OCI-M2 (cell line): Measurements from ENCODE around the gene TMEM25.
"Not testable (repeated sequence)": the region's sequence is repeated elsewhere in the genome, so short reads cannot be mapped to it uniquely, and the experiment has no call there.

Experiments used
- DNase-seq: peaks from one replicate; lab custom pipeline; 2025; ENCODE audit not compliant: unreplicated experiment; lab: John Stamatoyannopoulos, UW

TMEM25 gene

DNA sequence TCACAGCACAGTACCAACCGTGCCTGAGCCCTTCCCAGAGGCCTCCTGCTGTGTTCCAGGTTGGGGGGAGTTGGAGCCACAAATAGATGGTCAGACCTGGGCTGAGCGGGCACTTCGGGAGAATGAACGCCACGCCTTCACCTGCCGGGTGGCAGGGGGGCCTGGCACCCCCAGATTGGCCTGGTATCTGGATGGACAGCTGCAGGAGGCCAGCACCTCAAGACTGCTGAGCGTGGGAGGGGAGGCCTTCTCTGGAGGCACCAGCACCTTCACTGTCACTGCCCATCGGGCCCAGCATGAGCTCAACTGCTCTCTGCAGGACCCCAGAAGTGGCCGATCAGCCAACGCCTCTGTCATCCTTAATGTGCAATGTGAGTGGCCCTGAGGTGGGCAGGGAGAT is 1.1 kb downstream of the TMEM25 start:
- DNase-seq, result no peak

DNA sequence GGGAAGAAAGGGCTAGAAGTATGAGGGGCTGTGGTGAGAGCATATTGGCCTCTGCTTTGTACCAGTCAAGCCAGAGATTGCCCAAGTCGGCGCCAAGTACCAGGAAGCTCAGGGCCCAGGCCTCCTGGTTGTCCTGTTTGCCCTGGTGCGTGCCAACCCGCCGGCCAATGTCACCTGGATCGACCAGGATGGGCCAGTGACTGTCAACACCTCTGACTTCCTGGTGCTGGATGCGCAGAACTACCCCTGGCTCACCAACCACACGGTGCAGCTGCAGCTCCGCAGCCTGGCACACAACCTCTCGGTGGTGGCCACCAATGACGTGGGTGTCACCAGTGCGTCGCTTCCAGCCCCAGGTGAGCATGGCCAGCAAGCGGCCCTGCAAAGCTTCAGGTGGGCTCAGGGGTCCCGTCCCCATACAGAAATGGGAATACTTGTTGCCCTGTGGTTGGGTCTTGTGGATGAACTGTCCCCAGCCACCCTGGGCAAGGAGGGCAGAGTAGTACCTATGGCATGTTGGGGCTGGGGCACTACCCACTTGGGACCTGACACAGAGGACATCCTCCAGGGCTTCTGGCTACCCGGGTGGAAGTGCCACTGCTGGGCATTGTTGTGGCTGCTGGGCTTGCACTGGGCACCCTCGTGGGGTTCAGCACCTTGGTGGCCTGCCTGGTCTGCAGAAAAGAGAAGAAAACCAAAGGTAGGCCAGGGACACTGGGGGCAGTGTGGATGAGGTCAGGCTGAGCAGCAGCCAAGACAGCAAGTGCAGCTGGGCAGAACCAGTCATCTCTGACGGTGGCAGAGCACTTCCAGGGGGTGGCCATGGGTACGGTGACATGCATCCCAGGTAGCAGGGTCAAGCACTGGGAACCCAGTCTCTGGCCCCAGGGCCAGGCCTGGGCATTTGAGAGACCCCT is 2.1 kb downstream of the TMEM25 start:
- no peak for DNase-seq

DNA sequence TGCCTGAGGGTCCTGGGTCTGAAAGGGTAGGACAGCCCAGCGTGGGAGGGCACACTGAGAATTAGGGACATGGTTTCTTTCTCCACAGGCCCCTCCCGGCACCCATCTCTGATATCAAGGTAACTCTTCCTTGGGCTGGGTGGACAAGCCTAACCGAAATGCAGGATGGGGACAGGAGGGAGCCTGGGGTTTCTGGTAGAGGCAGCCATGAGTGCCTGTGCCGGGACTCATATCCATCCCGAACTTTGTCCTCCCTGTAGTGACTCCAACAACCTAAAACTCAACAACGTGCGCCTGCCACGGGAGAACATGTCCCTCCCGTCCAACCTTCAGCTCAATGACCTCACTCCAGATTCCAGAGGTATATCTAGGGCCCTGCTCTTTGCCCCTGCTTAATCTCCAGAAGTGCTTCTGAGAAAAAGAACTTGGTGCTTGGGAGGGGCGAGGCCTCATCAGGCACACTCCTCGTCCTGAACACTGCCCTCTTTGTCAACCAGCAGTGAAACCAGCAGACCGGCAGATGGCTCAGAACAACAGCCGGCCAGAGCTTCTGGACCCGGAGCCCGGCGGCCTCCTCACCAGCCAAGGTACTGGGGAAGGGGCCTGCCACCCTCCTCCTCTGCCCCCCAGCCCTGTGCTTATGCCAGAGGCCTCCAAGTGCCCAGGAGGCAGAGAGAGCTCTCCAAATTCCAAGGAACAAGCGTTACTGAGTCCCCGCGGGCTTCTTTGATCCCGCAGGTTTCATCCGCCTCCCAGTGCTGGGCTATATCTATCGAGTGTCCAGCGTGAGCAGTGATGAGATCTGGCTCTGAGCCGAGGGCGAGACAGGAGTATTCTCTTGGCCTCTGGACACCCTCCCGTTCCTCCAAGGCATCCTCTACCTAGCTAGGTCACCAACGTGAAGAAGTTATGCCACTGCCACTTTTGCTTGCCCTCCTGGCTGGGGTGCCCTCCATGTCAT is 3.1 kb downstream of the TMEM25 start:
- no peak for DNase-seq

DNA sequence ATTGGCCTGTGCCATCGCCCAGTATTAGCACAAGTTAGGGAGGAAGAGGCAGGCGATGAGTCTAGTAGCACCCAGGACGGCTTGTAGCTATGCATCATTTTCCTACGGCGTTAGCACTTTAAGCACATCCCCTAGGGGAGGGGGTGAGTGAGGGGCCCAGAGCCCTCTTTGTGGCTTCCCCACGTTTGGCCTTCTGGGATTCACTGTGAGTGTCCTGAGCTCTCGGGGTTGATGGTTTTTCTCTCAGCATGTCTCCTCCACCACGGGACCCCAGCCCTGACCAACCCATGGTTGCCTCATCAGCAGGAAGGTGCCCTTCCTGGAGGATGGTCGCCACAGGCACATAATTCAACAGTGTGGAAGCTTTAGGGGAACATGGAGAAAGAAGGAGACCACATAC is 4.3 kb downstream of the TMEM25 start:
- DNase-seq, result no peak

DNA sequence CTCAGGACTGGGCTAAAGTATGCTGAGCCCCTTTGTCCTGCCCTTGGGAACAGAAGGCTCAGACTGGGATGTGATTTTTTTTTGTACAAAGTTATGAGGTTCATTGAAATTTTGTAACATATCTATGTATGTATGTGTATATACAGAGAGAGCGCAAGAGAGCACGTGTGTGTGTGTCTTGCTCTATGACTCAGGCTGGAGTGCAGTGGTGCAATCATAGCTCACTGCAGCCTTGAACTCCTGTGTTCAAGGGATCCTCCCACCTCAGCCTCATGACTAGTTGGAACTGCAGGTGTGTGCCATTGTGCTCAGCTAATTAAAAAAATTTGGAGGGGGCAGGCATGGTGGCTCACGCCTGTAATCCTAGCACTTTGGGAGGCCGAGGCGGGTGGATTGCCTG is 5.7 kb downstream of the TMEM25 start:
- no peak for DNase-seq

DNA sequence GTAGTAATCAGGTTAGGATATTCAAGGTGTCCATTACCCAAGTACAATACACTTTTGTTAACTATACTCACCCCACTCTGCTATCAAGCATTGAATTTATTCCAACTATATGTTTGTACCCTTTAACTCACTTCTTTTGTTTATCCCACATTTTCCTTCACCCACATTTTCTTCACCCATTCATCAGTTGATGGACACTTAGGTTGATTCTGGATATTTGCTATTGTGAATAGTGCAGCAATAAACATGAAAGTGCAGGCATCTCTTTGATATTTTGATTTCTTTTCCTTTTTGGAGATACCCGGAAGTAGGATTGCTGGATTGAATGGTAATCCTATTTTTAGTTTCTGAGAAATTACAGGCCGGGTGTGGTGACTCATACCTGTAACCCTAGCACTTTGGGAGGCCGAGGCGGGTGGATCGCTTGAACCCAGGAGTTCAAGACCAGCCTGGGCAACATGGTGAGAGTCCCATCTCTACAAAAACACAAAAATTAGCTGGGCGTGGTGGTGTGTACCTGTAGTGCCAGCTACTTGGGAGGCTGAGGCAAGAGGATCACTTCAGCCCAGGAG is 6.5 kb downstream of the TMEM25 start:
- DNase-seq, result no peak

DNA sequence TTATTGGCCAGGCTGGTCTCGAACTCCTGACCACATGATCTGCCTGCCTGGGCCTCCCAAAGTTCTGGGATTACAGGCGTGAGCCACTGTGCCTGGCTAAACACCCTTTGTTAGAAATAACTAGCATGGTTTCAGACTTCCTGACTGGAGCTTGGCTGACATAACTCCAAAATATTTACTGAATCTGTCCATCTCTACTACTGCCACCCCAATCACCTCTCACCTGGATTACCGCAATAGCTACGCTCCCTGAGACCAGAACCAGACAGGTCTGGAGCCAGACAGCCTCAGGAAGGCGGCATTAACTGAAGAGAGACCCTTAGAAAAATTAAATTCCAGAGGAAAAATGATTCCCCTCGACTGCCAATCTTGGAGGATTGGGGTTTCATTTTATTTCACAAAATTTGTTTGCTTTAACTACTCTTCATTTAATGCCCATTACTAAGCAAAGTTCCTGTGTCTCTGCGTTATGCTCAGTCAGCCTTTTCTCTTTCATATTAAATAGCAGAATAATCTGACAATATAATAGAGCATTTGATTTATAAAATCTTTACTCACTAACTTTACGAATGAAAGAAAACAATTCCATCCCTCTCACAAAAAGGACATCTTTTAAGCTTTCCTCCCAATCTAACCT is 13.1 kb downstream of the TMEM25 start:
- DNase-seq, result no peak

DNA sequence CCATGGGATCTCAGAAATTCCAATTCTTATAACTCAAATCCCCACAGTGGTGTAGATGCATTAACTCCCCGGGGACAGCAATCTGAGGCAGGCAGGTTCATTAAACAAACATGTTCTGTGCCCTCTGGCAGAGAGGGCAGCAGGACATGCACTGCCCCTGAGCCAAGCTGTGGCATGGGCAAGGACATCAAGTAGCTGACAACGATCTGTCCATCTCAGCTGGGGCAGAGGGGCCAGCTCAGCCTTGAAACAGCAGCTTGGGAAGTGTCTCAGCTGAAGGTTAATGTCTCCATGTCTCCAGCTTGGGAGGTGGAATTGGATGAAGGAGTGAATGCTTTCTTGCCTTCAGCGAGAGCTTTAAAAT is 13.6 kb downstream of the TMEM25 start:
- DNase-seq, result no peak

DNA sequence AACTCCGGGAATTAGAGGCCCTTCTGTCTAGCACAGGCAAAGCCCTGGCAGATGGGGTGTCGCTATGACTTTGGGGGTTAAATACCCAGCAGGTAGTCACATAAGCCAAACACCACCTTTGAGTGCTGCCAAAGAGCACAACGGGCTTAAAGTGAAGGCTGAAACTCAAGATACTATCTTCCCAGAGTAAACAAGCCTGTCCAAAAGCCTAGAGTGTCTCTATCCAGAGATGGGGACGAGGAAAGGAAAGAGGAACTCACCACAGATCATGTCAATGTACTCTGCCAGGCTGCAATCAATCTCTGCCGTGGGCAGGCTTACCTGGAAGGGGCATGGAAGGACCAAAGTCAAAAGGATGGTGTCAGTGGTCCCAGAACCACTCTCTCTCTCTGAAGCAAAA is 14.5 kb downstream of the TMEM25 start:
- no peak for DNase-seq

DNA sequence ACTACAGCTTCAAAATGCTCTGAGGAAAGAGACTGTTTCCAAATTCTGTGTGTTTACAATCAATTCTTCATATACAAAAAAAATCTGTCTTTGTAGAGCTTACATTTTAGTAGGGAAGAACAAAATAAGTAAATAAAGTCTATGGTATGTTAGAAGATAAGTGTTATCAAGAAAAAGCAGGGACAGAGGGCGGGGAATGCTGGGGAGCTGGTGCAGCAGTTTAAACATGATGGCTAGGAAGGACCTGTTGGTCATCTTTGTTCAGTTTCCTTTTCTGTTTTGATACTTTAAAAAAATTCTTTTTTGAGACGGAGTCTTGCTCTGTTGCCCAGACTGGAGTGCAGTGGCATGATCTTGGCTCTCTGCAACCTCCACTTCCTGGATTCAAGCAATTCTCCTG is 16.1 kb downstream of the TMEM25 start:
- DNase-seq, result no peak

DNA sequence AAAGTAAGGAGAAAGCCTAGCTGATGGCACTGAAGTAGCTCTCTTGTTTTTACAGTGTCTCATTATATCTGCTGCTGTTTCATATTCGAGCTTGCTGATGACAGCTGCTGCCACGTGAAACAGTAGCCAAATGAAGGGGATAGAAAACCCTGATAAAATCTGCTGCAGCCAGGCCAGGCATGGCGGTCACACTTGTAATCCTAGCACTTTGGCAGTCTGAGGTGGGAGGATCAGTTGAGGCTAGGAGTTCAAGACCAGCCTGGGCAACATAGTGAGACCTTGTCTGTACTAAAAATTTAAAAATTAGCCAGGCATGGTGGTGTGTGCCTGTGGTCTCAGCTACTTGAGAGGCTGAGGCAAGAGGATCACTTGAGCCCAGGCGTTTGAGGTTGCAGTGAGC is 21.3 kb downstream of the TMEM25 start:
- DNase-seq, result no peak

DNA sequence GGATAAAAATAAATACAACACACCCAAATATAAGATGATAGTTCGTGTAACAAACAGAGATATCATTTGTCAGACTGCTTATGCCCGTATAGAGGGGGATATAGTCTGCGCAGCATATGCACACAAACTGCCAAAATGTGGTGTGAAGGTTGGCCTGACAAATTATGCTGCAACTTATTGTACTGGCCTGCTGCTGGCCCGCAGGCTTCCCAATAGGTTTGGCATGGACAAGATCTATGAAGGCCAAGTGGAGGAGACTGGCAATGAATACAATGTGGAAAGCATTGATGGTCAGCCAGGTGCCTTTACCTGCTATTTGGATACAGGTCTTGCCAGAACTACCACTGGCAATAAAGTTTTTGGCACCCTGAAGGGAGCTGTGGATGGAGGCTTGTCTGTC is 29.8 kb downstream of the TMEM25 start:
- no peak for DNase-seq

DNA sequence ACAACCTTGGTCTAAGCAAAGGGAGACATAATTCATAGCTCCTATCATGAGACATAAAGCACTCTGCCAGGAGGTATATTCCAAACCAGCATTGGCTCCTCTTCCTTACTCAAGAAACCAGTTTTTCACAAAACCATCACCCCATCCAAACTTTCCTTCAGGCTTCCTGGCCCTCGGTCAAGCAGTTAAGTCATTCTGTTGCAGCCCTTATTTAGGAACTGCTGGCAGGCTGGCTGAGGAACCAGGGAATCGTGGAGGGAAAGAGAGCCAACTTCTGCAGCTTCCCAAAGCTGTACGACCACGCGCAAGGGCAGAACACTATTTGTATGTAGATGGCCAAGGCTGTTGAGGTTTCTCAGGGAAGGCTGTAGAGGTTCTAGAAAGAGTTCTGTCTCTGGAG is 34.1 kb downstream of the TMEM25 start:
- no peak for DNase-seq

DNA sequence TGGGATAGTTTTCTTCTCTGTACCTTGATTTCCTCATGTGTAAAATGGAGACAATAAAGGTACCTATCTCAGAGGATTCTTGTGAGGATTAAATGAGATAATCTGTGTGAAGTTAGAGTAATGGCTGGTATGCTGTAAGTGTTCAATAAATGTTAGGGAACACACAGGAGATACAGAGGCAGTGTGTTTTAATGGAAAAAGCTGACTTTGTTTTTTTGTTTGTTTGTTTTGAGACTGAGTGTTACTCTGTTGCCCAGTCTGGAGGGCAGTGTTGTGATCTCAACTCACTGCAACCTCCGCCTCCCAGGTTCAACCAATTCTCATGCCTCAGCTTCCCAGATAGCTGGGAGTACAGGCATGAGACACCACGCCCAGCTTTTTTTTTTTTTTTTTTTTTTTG is 38.7 kb downstream of the TMEM25 start:
- no peak for DNase-seq

DNA sequence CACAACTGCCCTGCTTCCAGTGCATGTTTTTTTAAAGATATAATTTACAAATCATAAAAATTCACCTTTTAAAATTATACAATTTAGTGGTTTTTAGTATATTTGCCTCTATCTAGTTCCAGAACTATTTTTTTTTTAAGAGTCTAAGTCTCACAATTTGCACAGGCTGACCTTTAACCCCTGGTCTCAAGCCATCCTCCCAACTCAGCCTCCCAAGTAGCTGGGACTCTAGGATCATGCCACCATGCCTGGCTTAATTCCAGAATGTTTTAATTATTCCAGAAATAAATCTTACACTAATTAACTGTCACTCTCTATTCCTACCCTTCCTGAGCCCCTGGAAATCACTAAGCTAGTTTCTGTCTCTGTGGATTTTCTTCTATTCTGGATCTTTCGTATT is 39.8 kb downstream of the TMEM25 start:
- no peak for DNase-seq

DNA sequence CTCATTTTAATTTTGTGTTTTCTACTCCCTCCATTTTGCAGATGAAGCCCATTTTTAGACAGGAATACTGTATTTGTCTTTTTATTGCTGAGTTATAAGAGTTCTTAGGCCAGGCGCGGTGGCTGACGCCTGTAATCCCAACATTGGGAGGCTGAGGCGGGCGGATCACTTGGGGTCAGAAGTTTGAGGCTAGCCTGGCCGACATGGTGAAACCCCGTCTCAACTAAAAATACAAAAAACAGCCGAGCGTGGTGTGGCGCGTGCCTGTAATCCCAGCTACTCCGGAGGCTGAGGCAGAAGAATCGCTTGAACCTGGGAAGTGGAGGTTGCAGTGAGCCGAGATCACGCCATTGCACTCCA is 40.7 kb downstream of the TMEM25 start:
- not testable (repeated sequence) for DNase-seq

DNA sequence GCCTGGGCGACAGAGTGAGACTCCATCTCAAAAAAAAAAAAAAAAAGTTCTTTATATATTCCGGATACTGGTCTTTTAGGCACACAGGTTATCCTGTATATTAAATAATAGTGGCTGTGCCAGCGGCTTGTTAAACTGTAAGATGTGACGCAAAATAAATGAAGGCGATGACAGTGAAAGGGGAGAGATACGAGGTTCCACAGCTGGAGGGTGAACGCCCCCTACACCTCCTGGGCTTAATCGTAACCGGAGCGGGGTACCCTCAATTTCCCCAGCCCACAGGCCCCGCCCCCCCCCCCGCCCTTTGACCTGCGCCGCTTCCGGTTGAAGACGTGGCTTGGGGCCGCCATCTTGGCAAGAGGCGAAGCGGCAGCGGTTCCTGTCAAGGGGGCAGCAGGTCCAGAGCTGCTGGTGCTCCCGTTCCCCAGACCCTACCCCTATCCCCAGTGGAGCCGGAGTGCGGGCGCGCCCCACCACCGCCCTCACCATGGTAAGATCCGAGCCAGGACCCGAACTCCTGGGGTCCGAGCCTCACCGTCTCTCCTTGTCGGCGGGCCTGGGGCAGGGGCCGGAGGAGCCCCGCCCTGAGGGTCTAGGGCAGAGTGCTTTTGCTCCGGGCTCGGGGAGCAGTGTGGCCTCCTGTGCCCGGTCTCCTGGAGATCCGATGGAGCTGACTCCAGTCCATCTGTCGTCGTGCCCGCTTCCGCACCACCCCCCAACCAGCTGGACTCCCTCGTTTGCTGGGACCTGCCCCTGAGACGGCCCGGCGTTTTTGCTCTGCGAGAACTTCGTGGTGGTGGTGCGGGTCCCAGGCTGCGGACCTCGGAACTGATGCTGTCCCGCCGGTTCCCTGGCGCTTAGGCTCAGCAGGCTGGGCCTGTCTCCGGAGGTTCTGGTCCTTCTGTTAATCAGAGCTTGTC is 41.3 kb downstream of the TMEM25 start, which contains the start of gene ARCN1:
Gene ARCN1 (plus strand): TSS at position 349 of the 920 bp plus-strand sequence. CDS start 139 bp downstream, at position 488.
- no peak for DNase-seq

DNA sequence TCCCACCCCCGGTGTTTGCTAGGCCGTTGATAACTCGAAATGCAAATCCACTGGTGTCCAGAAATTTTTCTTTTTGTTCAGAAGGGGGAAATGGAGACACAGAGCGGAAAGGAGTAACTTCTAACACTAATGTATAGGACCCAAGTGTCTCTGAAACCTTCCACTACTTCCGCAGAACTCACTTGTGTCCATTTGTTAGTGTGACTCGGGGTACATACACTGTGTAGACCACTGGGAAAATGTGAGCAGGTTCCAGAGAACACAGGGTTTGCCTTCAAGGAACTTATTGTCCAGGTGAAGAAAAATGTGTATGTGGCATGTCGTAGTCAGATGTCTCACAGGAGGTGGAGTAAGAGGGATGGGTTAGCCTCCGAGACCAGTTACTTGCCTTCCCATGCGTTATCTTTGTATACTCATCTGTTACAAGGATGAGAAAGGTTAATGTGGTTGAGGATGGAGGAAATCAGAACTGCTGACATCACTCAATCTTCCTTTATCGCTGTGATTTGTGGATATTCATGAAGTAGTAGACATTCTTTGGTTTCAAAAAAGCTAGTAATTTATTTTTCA is 42.1 kb downstream of the TMEM25 start:
- no peak for DNase-seq

DNA sequence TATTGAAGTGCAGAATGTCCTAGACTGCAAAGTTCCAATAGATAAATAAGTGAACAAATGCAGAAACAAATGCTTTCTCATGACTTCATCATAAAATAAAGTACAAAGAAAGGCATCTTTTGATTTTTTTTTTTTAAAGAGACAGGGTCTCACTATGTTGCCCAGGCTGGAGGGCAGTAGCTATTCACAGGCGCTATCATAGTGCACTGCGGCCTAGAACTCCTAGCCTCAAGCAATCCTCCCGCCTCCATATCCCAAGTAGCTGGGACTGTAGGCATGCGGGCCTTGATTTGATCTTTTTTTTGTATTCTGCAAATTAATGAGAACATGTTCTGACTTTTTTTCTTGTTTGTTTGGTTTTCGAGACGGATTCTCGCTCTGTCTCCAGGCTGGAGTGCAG is 43.6 kb downstream of the TMEM25 start:
- no peak for DNase-seq

DNA sequence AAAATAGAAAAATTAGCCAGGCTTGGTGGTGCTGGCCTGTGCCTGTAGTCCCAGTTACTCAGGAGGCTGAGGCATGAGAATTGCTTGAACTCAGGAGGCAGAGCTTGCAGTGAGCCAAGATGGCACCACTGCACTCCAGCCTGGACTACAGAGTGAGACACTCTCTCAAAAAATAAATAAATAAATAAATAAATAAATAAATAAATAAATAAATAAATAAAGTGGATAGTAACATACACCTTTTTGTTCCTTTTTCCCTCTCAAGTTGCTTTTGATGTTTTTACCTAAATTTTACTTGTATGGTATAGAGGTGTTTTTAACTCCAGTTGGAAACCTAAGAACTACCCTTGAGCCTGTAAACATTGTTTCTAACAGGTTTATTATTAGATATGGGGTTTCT is 47.0 kb downstream of the TMEM25 start:
- not testable (repeated sequence) for DNase-seq
